ENCODE data around the gene KRT25.

The KRT25 gene

DNA sequence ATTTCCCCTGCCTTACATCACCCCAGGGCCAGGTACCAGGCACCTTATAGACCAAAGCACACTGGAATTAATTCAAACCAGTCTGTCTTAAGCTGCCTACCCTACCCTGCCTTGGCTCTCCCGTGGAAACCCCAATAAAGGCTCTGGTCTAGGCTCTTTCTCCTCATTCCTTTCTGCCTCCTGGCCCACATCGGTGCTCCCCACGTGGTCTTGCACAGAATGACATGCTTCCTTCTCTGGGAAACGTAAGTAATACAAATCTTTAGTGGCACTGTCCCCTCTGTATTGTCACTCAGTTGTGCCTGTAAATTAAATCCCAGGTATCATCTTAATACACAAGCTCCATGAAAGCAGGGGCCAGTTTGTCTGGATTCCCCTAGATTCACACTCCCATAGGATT is 16.6 kb downstream of the KRT25 start:
- Histone ChIP-seq H3K27ac (ENCODE audit: low read depth, low read length) (no peak overlapping the region), H3K36me3 (ENCODE audit: control insufficient read depth, low read length) (no peaks in the 10 kb centered on the region), H3K4me3 (ENCODE audit: low read length) (no peak overlapping the region), H3K27me3 (ENCODE audit: control insufficient read depth, low read length) (peaks cover 10% of the 10 kb centered on the region), H3K4me2 (ENCODE audit: low read length) (no peak overlapping the region), H4K20me1 (ENCODE audit: control insufficient read depth, insufficient read depth, low read depth, low read length) (no peaks in the 10 kb centered on the region), H3F3A (ENCODE audit: control insufficient read depth, insufficient read depth) (no peaks in the 10 kb centered on the region), H3K79me2 (ENCODE audit: control insufficient read depth, low read length) (no peaks in the 10 kb centered on the region), H3K4me1 (ENCODE audit: control insufficient read depth, low read length) (no peaks in the 10 kb centered on the region), H3K9me3 (ENCODE audit: control insufficient read depth, insufficient read depth, low read length) (0 out of 2 replicates have a peak, but pooled peaks cover 5% of the 10 kb centered on the region), H3K9me2 (replicated peaks; ENCODE audit: control insufficient read depth, low read length) (no peaks in the 10 kb centered on the region)
- no peak for TF ChIP-seq EZH2phosphoT487 (IDR thresholded peaks at IDR 0.05; ENCODE audit: borderline replicate concordance, low read length)
- TF ChIP-seq, protein P1, sequence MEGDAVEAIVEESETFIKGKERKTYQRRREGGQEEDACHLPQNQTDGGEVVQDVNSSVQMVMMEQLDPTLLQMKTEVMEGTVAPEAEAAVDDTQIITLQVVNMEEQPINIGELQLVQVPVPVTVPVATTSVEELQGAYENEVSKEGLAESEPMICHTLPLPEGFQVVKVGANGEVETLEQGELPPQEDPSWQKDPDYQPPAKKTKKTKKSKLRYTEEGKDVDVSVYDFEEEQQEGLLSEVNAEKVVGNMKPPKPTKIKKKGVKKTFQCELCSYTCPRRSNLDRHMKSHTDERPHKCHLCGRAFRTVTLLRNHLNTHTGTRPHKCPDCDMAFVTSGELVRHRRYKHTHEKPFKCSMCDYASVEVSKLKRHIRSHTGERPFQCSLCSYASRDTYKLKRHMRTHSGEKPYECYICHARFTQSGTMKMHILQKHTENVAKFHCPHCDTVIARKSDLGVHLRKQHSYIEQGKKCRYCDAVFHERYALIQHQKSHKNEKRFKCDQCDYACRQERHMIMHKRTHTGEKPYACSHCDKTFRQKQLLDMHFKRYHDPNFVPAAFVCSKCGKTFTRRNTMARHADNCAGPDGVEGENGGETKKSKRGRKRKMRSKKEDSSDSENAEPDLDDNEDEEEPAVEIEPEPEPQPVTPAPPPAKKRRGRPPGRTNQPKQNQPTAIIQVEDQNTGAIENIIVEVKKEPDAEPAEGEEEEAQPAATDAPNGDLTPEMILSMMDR (IDR thresholded peaks at IDR 0.05; ENCODE audit: low read depth, low read length, poor library complexity, severe bottlenecking): no peak

DNA sequence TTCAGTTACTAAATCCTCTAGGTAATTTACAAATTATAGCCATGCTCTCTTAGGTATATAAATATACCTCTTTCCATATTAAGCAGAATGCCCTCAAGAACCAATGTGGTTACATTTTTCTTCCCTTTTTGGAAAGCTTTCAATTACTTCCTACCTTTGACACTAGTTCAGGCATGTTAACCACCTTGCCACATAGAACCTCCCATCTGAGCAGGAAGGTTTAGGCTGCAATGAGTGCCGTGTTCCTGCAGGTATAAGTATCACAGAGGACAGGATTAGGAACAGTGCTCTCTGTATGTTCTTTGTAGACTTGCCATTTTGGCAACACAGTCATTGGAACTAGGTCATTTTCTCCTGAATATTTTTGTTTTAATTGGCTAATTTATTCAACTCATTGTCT is 20.1 kb downstream of the KRT25 start:
- Histone ChIP-seq H3K36me3 (ENCODE audit: control insufficient read depth, low read length) (no peaks in the 10 kb centered on the region), H3K4me1 (ENCODE audit: control insufficient read depth, low read length) (no peaks in the 10 kb centered on the region), H3K9me3 (ENCODE audit: control insufficient read depth, insufficient read depth, low read length) (no peaks in the 10 kb centered on the region), H3K4me2 (ENCODE audit: low read length) (no peak overlapping the region), H4K20me1 (ENCODE audit: control insufficient read depth, insufficient read depth, low read depth, low read length) (no peaks in the 10 kb centered on the region), H3K27me3 (ENCODE audit: control insufficient read depth, low read length) (peaks cover 16% of the 10 kb centered on the region), H3F3A (ENCODE audit: control insufficient read depth, insufficient read depth) (no peaks in the 10 kb centered on the region), H3K4me3 (ENCODE audit: low read length) (no peak overlapping the region), H3K27ac (ENCODE audit: low read depth, low read length) (no peak overlapping the region), H3K9me2 (replicated peaks; ENCODE audit: control insufficient read depth, low read length) (no peaks in the 10 kb centered on the region), H3K79me2 (ENCODE audit: control insufficient read depth, low read length) (no peaks in the 10 kb centered on the region)
- TF ChIP-seq EZH2phosphoT487 (IDR thresholded peaks at IDR 0.05; ENCODE audit: borderline replicate concordance, low read length): no peak
- TF ChIP-seq, protein P1 (IDR thresholded peaks at IDR 0.05; ENCODE audit: low read depth, low read length, poor library complexity, severe bottlenecking): no peak

DNA sequence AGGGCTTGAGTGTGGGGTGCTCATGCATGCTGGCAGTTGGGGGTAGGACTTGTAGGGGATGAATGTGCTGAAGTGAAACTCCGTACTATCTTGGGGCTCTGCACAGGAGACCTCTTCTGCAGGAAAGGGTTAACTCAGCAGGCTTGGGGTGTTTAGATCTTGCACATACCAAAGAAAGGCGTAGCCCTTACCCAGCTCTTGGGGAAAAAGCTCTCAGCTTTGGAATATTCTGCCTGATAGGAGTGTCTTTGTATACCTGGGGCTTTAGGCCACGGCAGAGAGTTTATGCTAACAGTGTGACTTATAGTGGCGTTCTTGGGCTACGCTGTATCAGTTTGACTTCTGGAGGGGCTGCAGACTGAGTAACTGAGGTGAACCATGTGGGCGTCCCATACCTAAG is 21.1 kb downstream of the KRT25 start:
- no peaks in the 10 kb centered on the region for H3K9me3 ChIP-seq (ENCODE audit: control insufficient read depth, insufficient read depth, low read length)
- no peak overlapping the region for H3K4me3 ChIP-seq (ENCODE audit: low read length)
- no peaks in the 10 kb centered on the region for H3K4me1 ChIP-seq (ENCODE audit: control insufficient read depth, low read length)
- no peak overlapping the region for H3K4me2 ChIP-seq (ENCODE audit: low read length)
- no peaks in the 10 kb centered on the region for H4K20me1 ChIP-seq (ENCODE audit: control insufficient read depth, insufficient read depth, low read depth, low read length)
- no peaks in the 10 kb centered on the region for H3K36me3 ChIP-seq (ENCODE audit: control insufficient read depth, low read length)
- H3K27me3 ChIP-seq (ENCODE audit: control insufficient read depth, low read length): peaks cover 12% of the 10 kb centered on the region
- H3K27ac ChIP-seq (ENCODE audit: low read depth, low read length): no peak overlapping the region
- H3K9me2 ChIP-seq (replicated peaks; ENCODE audit: control insufficient read depth, low read length): no peaks in the 10 kb centered on the region
- TF ChIP-seq EZH2phosphoT487 (IDR thresholded peaks at IDR 0.05; ENCODE audit: borderline replicate concordance, low read length): no peak
- TF ChIP-seq, protein P1 (IDR thresholded peaks at IDR 0.05; ENCODE audit: low read depth, low read length, poor library complexity, severe bottlenecking): no peak
- no peaks in the 10 kb centered on the region for H3K79me2 ChIP-seq (ENCODE audit: control insufficient read depth, low read length)
- no peaks in the 10 kb centered on the region for H3F3A ChIP-seq (ENCODE audit: control insufficient read depth, insufficient read depth)
